ENCODE results near the gene GBP1. TPM values are rescaled to one million over a fixed set of nuclear protein-coding genes. Genes with fewer than 3 reads are reported as not detected.
A peak's percentile ranks its signal among the peaks of the same experiment; 100 is the strongest.
"Not testable (repeated sequence)": the region's sequence is repeated elsewhere in the genome, so short reads cannot be mapped to it uniquely, and the experiment has no call there.

The GBP1 gene
- total and polyA plus RNA-seq, 2 donors (not counting 1 experiment from before 2014, with no cell fraction given), result 4.7 to 9.4 TPM

GRCh38 chr1:89037186-89037585 lies 27.8 kb downstream of the GBP1 start:
- WGBS (ENCODE audit: insufficient coverage), result no CpG with 5 or more reads among the region's 1 CpG
- H3K36me3 ChIP-seq (replicated peaks in 1 of 2; ENCODE audit: control extremely low read depth in 1 of 2, control insufficient read depth in 1 of 2, extremely low read depth in 1 of 2, insufficient read depth in 2 of 2, low read length in 1 of 2), result no peaks in the 10 kb centered on the region
- peak; percentile 8 for DNase-seq
- no peak for ATAC-seq (ENCODE audit: low read depth)
- peak overlapping the region; percentile 26 for H3K4me2 ChIP-seq (replicated peaks; ENCODE audit: low read depth, low read length, poor library complexity, severe bottlenecking)
- no peaks in the 10 kb centered on the region for H4K20me1 ChIP-seq (ENCODE audit: control insufficient read depth, insufficient read depth, low read length, poor library complexity, severe bottlenecking)
- H2AFZ ChIP-seq (ENCODE audit: insufficient read depth, low read depth, low read length, poor library complexity, severe bottlenecking), result no peak overlapping the region
- H3K27me3 ChIP-seq (replicated peaks in 1 of 4; ENCODE audit: control extremely low read depth in 1 of 4, control insufficient read depth in 3 of 4, insufficient read depth in 4 of 4, low read length in 3 of 4), result no peaks in the 10 kb centered on the region
- no peak overlapping the region for H3K27ac ChIP-seq (ENCODE audit: low read length in 2 of 2)
- H3K27ac Mint-ChIP-seq, result no peak overlapping the region
- H3K4me1 Mint-ChIP-seq, result peaks cover 14% of the 10 kb centered on the region
- peaks cover 0 to 10% of the 10 kb centered on the region in 2 donors for H3K4me1 ChIP-seq (ENCODE audit: control insufficient read depth in 2 of 2, insufficient read depth in 2 of 2, low read length in 2 of 2)
- H3K9me3 ChIP-seq (ENCODE audit: control extremely low read depth in 1 of 3, control insufficient read depth in 2 of 3, insufficient read depth in 1 of 3, low read length in 2 of 3), result no peaks in the 10 kb centered on the region
- peak overlapping the region; percentile 27 for H3K9ac ChIP-seq (ENCODE audit: low read length)
- no peaks in the 10 kb centered on the region for H3K27me3 Mint-ChIP-seq
- peak overlapping the region; percentile 61 for H3K4me3 Mint-ChIP-seq
- TF ChIP-seq CTCF (IDR thresholded peaks at IDR 0.05) (no peak), EZH2 (IDR thresholded peaks at IDR 0.05; ENCODE audit: borderline replicate concordance, insufficient read depth, low read depth, low read length, poor library complexity, severe bottlenecking) (no peak)
- no peaks in the 10 kb centered on the region for H3K9me3 Mint-ChIP-seq (ENCODE audit: insufficient read depth)
- ChIA-PET POLR2A (no interaction called here), CTCF (no interaction called here)
- H3K79me2 ChIP-seq (ENCODE audit: control insufficient read depth, insufficient read depth, low read length), result no peaks in the 10 kb centered on the region
- H3K4me3 ChIP-seq (ENCODE audit: control extremely low read depth in 1 of 5, extremely low read depth in 1 of 5, insufficient read depth in 1 of 5, low read depth in 2 of 5, low read length in 4 of 5), result peak overlapping the region in 1 of 5 experiments; percentile 5
- intact Hi-C loops (cut with micrococcal nuclease), result no loop called here

- H3K4me1 Mint-ChIP-seq, result peaks cover 11% of the 10 kb centered on the region
- no peaks in the 10 kb centered on the region for H3K79me2 ChIP-seq (ENCODE audit: control insufficient read depth, insufficient read depth, low read length)
- no peak overlapping the region for H3K27ac ChIP-seq (ENCODE audit: low read length in 2 of 2)
- H3K4me3 ChIP-seq (ENCODE audit: control extremely low read depth in 1 of 5, extremely low read depth in 1 of 5, insufficient read depth in 1 of 5, low read depth in 2 of 5, low read length in 4 of 5), result no peak overlapping the region
- H3K9me3 ChIP-seq (ENCODE audit: control extremely low read depth in 1 of 3, control insufficient read depth in 2 of 3, insufficient read depth in 1 of 3, low read length in 2 of 3), result no peaks in the 10 kb centered on the region
- H3K36me3 ChIP-seq (replicated peaks in 1 of 2; ENCODE audit: control extremely low read depth in 1 of 2, control insufficient read depth in 1 of 2, extremely low read depth in 1 of 2, insufficient read depth in 2 of 2, low read length in 1 of 2), result no peaks in the 10 kb centered on the region
- no peaks in the 10 kb centered on the region for H3K27me3 ChIP-seq (replicated peaks in 1 of 4; ENCODE audit: control extremely low read depth in 1 of 4, control insufficient read depth in 3 of 4, insufficient read depth in 4 of 4, low read length in 3 of 4)
- no peak overlapping the region for H3K4me3 Mint-ChIP-seq
- intact Hi-C loops (cut with micrococcal nuclease), result no loop called here
- ChIA-PET POLR2A (no interaction called here), CTCF (no interaction called here)
- WGBS (ENCODE audit: insufficient coverage), result 86% methylated on average over 1 of the region's 1 CpG
- TF ChIP-seq EZH2 (IDR thresholded peaks at IDR 0.05; ENCODE audit: borderline replicate concordance, insufficient read depth, low read depth, low read length, poor library complexity, severe bottlenecking) (no peak), CTCF (IDR thresholded peaks at IDR 0.05) (no peak)
- peaks cover 0 to 10% of the 10 kb centered on the region in 2 donors for H3K4me1 ChIP-seq (ENCODE audit: control insufficient read depth in 2 of 2, insufficient read depth in 2 of 2, low read length in 2 of 2)
- no peak overlapping the region for H2AFZ ChIP-seq (ENCODE audit: insufficient read depth, low read depth, low read length, poor library complexity, severe bottlenecking)
- no peak for DNase-seq
- H3K9me3 Mint-ChIP-seq (ENCODE audit: insufficient read depth), result no peaks in the 10 kb centered on the region
- H3K9ac ChIP-seq (ENCODE audit: low read length), result no peak overlapping the region
- H3K27me3 Mint-ChIP-seq, result no peaks in the 10 kb centered on the region
- no peak for ATAC-seq (ENCODE audit: low read depth)
- no peak overlapping the region for H3K27ac Mint-ChIP-seq
- no peak overlapping the region for H3K4me2 ChIP-seq (replicated peaks; ENCODE audit: low read depth, low read length, poor library complexity, severe bottlenecking)
- H4K20me1 ChIP-seq (ENCODE audit: control insufficient read depth, insufficient read depth, low read length, poor library complexity, severe bottlenecking), result no peaks in the 10 kb centered on the region
Observed at GRCh38 chr1:89035080-89035479, 29.9 kb downstream of the GBP1 start.

- H3K4me3 Mint-ChIP-seq; H3K79me2 ChIP-seq (ENCODE audit: control insufficient read depth, insufficient read depth, low read length); H3K27ac ChIP-seq (ENCODE audit: low read length in 2 of 2); H3K4me3 ChIP-seq (ENCODE audit: control extremely low read depth in 1 of 5, extremely low read depth in 1 of 5, insufficient read depth in 1 of 5, low read depth in 2 of 5, low read length in 4 of 5); H3K9ac ChIP-seq (ENCODE audit: low read length); H3K4me1 Mint-ChIP-seq; H3K4me1 ChIP-seq (ENCODE audit: control insufficient read depth in 2 of 2, insufficient read depth in 2 of 2, low read length in 2 of 2); H3K27me3 Mint-ChIP-seq; ATAC-seq (ENCODE audit: low read depth); H3K27me3 ChIP-seq (replicated peaks in 1 of 4; ENCODE audit: control extremely low read depth in 1 of 4, control insufficient read depth in 3 of 4, insufficient read depth in 4 of 4, low read length in 3 of 4); intact Hi-C loops (cut with micrococcal nuclease); DNase-seq; H3K4me2 ChIP-seq (replicated peaks; ENCODE audit: low read depth, low read length, poor library complexity, severe bottlenecking); H3K27ac Mint-ChIP-seq; H3K9me3 ChIP-seq (ENCODE audit: control extremely low read depth in 1 of 3, control insufficient read depth in 2 of 3, insufficient read depth in 1 of 3, low read length in 2 of 3); H3K36me3 ChIP-seq (replicated peaks in 1 of 2; ENCODE audit: control extremely low read depth in 1 of 2, control insufficient read depth in 1 of 2, extremely low read depth in 1 of 2, insufficient read depth in 2 of 2, low read length in 1 of 2); H3K9me3 Mint-ChIP-seq (ENCODE audit: insufficient read depth); H2AFZ ChIP-seq (ENCODE audit: insufficient read depth, low read depth, low read length, poor library complexity, severe bottlenecking); H4K20me1 ChIP-seq (ENCODE audit: control insufficient read depth, insufficient read depth, low read length, poor library complexity, severe bottlenecking): not testable (repeated sequence)
- WGBS (ENCODE audit: insufficient coverage), result 98% methylated on average over 5 of the region's 5 CpGs
- POLR2A ChIA-PET, result interaction anchor here (0.6 kb wide), 1 partner anchor 11 kb away, joined by 5 read pairs; no protein-coding TSS in a partner anchor
- CTCF ChIA-PET, result interaction anchor here (1.6 kb wide), 1 partner anchor 11 kb away, joined by 3 read pairs; the partner anchor contains the start of gene GBP3
Observed at GRCh38 chr1:89034004-89034403, 31.0 kb downstream of the GBP1 start.
